ENCODE results near the gene C2CD4A.

GRCh38 chr15:62071711-62072308 lies 5.0 kb downstream of the C2CD4A start:
- TF ChIP-seq POLR2A (IDR thresholded peaks at IDR 0.05) (no peak), CTCF (IDR thresholded peaks at IDR 0.05) (peak; percentile 50 to 77 (median 56))

Measured in adrenal gland (tissue), 5 donors.